ENCODE data around the gene HCRTR1.

DNA sequence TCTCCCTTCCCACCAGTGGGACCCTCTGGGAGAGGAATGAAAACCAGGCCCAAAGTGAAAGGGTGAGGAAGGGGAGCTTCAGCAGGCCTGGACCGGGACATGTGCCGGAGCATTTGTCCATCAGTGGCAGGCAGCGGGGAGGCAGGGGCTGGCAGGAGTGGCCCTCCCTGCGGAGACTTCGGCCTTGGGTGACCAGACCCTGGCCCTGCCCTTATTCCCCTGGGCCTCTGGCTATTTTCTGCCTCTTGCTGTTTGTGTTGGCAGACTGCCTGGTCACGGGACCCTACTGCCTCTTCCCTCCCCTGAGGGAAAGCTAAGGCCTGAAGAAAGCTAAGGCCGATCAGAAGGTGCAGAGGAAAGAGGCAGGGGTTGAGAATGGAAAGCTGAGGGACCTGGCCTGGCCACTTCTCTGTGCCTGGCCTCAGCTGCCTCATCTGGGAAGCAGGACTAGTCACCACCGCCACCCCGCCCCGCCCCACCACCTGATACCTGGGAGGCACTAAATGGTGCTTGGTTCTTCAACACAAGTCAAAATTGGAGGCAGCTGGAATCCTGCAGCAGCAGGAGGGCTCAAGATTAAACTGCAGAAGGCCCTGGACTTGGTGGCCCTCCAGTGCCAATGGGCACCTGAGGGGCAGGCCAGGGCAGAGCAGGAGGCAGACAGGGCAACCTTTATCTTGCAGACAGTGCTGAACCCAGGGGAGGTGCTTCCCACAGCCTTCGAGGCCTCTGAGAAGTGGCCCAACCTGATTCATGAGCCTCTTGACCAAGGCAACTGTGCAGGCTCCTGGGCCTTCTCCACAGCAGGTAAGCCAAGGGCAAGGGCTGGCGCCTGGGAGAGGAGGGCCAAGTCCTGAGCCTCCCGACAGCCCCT lies 33.3 kb upstream of the HCRTR1 start:
- TF ChIP-seq POLR2A (IDR thresholded peaks at IDR 0.05; ENCODE audit: low read length) (no peak), GATA1 (IDR thresholded peaks at IDR 0.05; ENCODE audit: low read depth, low read length) (no peak)

Measured in erythroblast (primary cell).